NT2/D1 (cell line): Measurements from ENCODE around the gene CCN6.

Experiments used
- DNase-seq: peaks from one replicate; pipeline ENCODE4 v3.0.0-alpha.2; 2011; ENCODE audit warnings: low read depth, low spot score
- H3K27me3 ChIP-seq: 2 replicates; pipeline ENCODE4 v1.6.0; 2011; ENCODE audit warnings: mild to moderate bottlenecking; ENCODE audit not compliant: insufficient read length, insufficient read depth
- H3K36me3 ChIP-seq: 2 replicates; pipeline ENCODE4 v1.6.1; 2011; ENCODE audit warnings: mild to moderate bottlenecking, low read length, mixed read lengths; ENCODE audit not compliant: insufficient read depth, insufficient read length
- H3K4me1 ChIP-seq: 2 replicates; pipeline ENCODE4 v1.5.1; 2011; ENCODE audit not compliant: insufficient read depth, insufficient read length
- H3K4me3 ChIP-seq: 2 replicates; pipeline ENCODE4 v1.5.1; 2011; ENCODE audit warnings: low read depth; ENCODE audit not compliant: insufficient read length
- H3K9ac ChIP-seq: 2 replicates; pipeline ENCODE4 v1.6.0; 2011; ENCODE audit warnings: low read depth; ENCODE audit not compliant: insufficient read length
- H3K9me3 ChIP-seq: 2 replicates; pipeline ENCODE4 v1.5.1; 2011; ENCODE audit warnings: mild to moderate bottlenecking, low read length; ENCODE audit not compliant: insufficient read depth
- SUZ12 ChIP-seq: IDR thresholded peaks from 2 replicates; pipeline ENCODE4 v1.6.1; 2011; ENCODE audit not compliant: insufficient read length, insufficient read depth; ENCODE audit errors: extremely low read depth
- YY1 ChIP-seq: IDR thresholded peaks from 2 replicates; pipeline ENCODE4 v1.6.1; 2011; ENCODE audit not compliant: insufficient read length, insufficient read depth
- ZNF274 ChIP-seq: IDR thresholded peaks from 2 replicates; pipeline ENCODE4 v1.6.1; 2011; ENCODE audit warnings: mild to moderate bottlenecking, low read depth, low read length

CCN6 gene

GRCh38 chr6:112030206-112030960, 23.5 kb upstream of the CCN6 start:
- Histone ChIP-seq H3K27me3 (no peaks in the 10 kb centered on the region), H3K9ac (no peak overlapping the region), H3K9me3 (no peaks in the 10 kb centered on the region), H3K4me3 (no peak overlapping the region), H3K4me1 (no peaks in the 10 kb centered on the region), H3K36me3 (no peaks in the 10 kb centered on the region)
- no peak for DNase-seq
- no peak for TF ChIP-seq SUZ12
- no peak for TF ChIP-seq ZNF274

GRCh38 chr6:112030961-112031660, 22.8 kb upstream of the CCN6 start:
- Histone ChIP-seq H3K36me3 (no peaks in the 10 kb centered on the region), H3K27me3 (no peaks in the 10 kb centered on the region), H3K9me3 (no peaks in the 10 kb centered on the region), H3K4me1 (no peaks in the 10 kb centered on the region), H3K9ac (no peak overlapping the region), H3K4me3 (no peak overlapping the region)
- no peak for DNase-seq
- TF ChIP-seq YY1 (no peak), SUZ12 (no peak), ZNF274 (no peak)

DNA sequence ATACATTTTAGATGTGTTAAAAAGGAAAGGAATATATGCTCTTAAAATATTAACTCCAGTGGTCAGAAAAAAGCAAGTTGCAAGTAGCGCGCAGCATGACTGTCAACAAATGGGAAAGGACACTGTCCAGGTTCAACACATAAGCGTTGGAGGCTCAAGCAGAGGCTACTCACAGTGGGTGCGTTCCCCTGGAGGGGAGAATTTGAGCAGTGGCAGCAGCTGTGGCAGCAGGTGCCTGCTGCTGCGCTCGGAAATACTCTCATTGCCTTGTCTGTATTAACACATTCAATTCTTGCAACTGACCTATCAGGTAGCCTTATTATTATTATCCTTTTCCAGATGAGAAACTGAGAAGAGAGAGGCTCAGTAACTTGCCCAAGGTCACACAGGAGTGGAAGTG, 21.9 kb upstream of the CCN6 start:
- Histone ChIP-seq H3K36me3 (no peaks in the 10 kb centered on the region), H3K4me3 (no peak overlapping the region), H3K4me1 (no peaks in the 10 kb centered on the region), H3K9ac (no peak overlapping the region), H3K27me3 (no peaks in the 10 kb centered on the region), H3K9me3 (no peaks in the 10 kb centered on the region)
- no peak for DNase-seq
- TF ChIP-seq YY1 (no peak), SUZ12 (no peak), ZNF274 (no peak)

- DNase-seq: no peak
- Histone ChIP-seq H3K9ac (no peak overlapping the region), H3K4me3 (no peak overlapping the region), H3K4me1 (no peaks in the 10 kb centered on the region), H3K9me3 (no peaks in the 10 kb centered on the region), H3K36me3 (no peaks in the 10 kb centered on the region), H3K27me3 (no peaks in the 10 kb centered on the region)
- TF ChIP-seq SUZ12 (no peak), ZNF274 (no peak), YY1 (no peak)
These were observed 21.2 kb upstream of the CCN6 start for GRCh38 chr6:112032728-112033127.

GRCh38 chr6:112033791-112034615, 19.9 kb upstream of the CCN6 start:
- TF ChIP-seq ZNF274: no peak
- no peak for TF ChIP-seq YY1
- no peak for TF ChIP-seq SUZ12
- no peak for DNase-seq
- H3K27me3 ChIP-seq: no peaks in the 10 kb centered on the region
- H3K9ac ChIP-seq: no peak overlapping the region
- H3K4me1 ChIP-seq: no peaks in the 10 kb centered on the region
- no peaks in the 10 kb centered on the region for H3K9me3 ChIP-seq
- H3K4me3 ChIP-seq: no peak overlapping the region
- no peaks in the 10 kb centered on the region for H3K36me3 ChIP-seq

- H3K36me3 ChIP-seq: no peaks in the 10 kb centered on the region
- no peak for TF ChIP-seq SUZ12
- no peak for TF ChIP-seq YY1
- TF ChIP-seq ZNF274: no peak
- no peaks in the 10 kb centered on the region for H3K27me3 ChIP-seq
- no peaks in the 10 kb centered on the region for H3K9me3 ChIP-seq
- no peak for DNase-seq
- no peak overlapping the region for H3K9ac ChIP-seq
- no peak overlapping the region for H3K4me3 ChIP-seq
- no peaks in the 10 kb centered on the region for H3K4me1 ChIP-seq
These were observed 19.3 kb upstream of the CCN6 start for GRCh38 chr6:112034616-112034995.
